ENCODE results near the gene ARL4C.

Gene ARL4C

GRCh38 chr2:234444242-234444730 is 52.6 kb downstream of the ARL4C start:
- DNase-seq = no peak
